NB4 (cell line): ENCODE measurements around the gene SLC30A7.
"Not testable (repeated sequence)": the region's sequence is repeated elsewhere in the genome, so short reads cannot be mapped to it uniquely, and the experiment has no call there.

Experiments used
- DNase-seq: peaks from one replicate; pipeline ENCODE4 v3.0.0; 2010; ENCODE audit warnings: low read depth
- H3K4me3 ChIP-seq: one replicate; pipeline ENCODE4 v1.5.1; 2011; ENCODE audit warnings: mild to moderate bottlenecking, low read depth, low read length, moderate library complexity
- CTCF ChIP-seq: IDR thresholded peaks from one replicate; pipeline ENCODE4 v1.5.1; 2012; ENCODE audit warnings: low read depth, low read length
- MAX ChIP-seq: IDR thresholded peaks from 2 replicates; pipeline ENCODE4 v1.6.1; 2011; ENCODE audit warnings: low read depth, low read length
- MYC ChIP-seq: IDR thresholded peaks from 2 replicates; pipeline ENCODE4 v1.6.1; 2011; ENCODE audit warnings: low read depth, low read length
- POLR2A ChIP-seq: IDR thresholded peaks from 2 replicates; pipeline ENCODE4 v1.6.1; 2011; ENCODE audit warnings: mild to moderate bottlenecking; ENCODE audit not compliant: insufficient read length; ENCODE audit errors: extremely low read depth

The SLC30A7 gene

GRCh38 chr1:100941098-100941527 is 45.2 kb downstream of the SLC30A7 start:
- H3K4me3 ChIP-seq, result no peak overlapping the region
- no peak for TF ChIP-seq POLR2A
- TF ChIP-seq CTCF, result no peak
- no peak for TF ChIP-seq MAX
- TF ChIP-seq MYC, result no peak
- no peak for DNase-seq

- TF ChIP-seq MAX (no peak), MYC (no peak)
- DNase-seq, result no peak
- no peak overlapping the region for H3K4me3 ChIP-seq
Measured at GRCh38 chr1:100941580-100942216, 45.8 kb downstream of the SLC30A7 start.

GRCh38 chr1:100942304-100943046 is 46.6 kb downstream of the SLC30A7 start:
- DNase-seq, result no peak
- H3K4me3 ChIP-seq, result no peak overlapping the region
- TF ChIP-seq CTCF (no peak), MAX (no peak), POLR2A (no peak), MYC (no peak)

- DNase-seq, result no peak
- TF ChIP-seq MYC, result no peak
- TF ChIP-seq MAX, result no peak
- TF ChIP-seq POLR2A, result no peak
- no peak for TF ChIP-seq CTCF
- H3K4me3 ChIP-seq, result no peak overlapping the region
Measured at GRCh38 chr1:100943533-100943932, 47.6 kb downstream of the SLC30A7 start.

GRCh38 chr1:100946064-100946463 is 50.2 kb downstream of the SLC30A7 start:
- DNase-seq, H3K4me3 ChIP-seq: not testable (repeated sequence)

- H3K4me3 ChIP-seq, DNase-seq: not testable (repeated sequence)
Measured at GRCh38 chr1:100947816-100948215, 51.9 kb downstream of the SLC30A7 start.

- not testable (repeated sequence) for H3K4me3 ChIP-seq, DNase-seq
Measured at GRCh38 chr1:100948721-100949405, 53.0 kb downstream of the SLC30A7 start.

GRCh38 chr1:100949515-100950158 is 53.7 kb downstream of the SLC30A7 start:
- not testable (repeated sequence) for DNase-seq

More at GRCh38 chr1:100949515-100950158, 53.7 kb downstream of the SLC30A7 start:
- not testable (repeated sequence) for H3K4me3 ChIP-seq
